OCI-LY3 (cell line): Measurements from ENCODE around the gene SLC35F4.

Source experiments
- CTCF ChIP-seq: fragments of 200-600, 300-600 bp; sonication (generic); IDR thresholded peaks from 2 replicates; pipeline ENCODE4 v1.5.1; 2014; ENCODE audit warnings: antibody characterized with exemption, low read length, low read depth
- EZH2phosphoT487 ChIP-seq: fragments of 200-600 bp; shearing (Covaris generic); IDR thresholded peaks from 2 replicates; pipeline ENCODE4 v1.6.1; 2018; ENCODE audit warnings: antibody characterized with exemption, mixed run types, low read depth

- peak; percentile 15; the same call in 1 of the 2 replicates for TF ChIP-seq CTCF
- no peak for TF ChIP-seq EZH2phosphoT487
These were observed 291.1 kb downstream of the SLC35F4 start for GRCh38 chr14:57574617-57575288.
